DMS 273 (cell line): Measurements from ENCODE around the gene MKI67.

Source experiments
- DNase-seq: peaks from one replicate; lab custom pipeline; 2025; ENCODE audit not compliant: unreplicated experiment; lab: John Stamatoyannopoulos, UW

MKI67 gene

DNA sequence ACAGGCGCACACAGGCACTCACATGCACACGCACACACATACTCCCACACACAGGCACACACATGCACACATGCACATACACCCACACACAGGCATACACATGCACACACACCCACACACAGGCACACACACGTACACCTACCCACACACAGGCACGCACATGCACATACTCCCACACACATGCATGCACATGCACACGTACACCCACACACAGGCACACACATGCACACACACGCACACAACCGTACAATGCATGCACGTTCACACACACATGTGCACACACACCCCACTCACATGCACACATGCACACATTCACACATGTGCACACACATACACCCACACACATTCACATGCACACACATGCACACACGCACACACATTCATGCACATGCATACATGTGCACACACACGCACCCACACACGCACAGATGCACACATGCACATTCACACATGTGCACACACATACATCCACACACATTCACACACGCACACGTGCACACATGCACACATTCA, 59.3 kb downstream of the MKI67 start:
- no peak for DNase-seq

- DNase-seq = no peak
Observed at GRCh38 chr10:128065881-128066534, 60.2 kb downstream of the MKI67 start.

DNA sequence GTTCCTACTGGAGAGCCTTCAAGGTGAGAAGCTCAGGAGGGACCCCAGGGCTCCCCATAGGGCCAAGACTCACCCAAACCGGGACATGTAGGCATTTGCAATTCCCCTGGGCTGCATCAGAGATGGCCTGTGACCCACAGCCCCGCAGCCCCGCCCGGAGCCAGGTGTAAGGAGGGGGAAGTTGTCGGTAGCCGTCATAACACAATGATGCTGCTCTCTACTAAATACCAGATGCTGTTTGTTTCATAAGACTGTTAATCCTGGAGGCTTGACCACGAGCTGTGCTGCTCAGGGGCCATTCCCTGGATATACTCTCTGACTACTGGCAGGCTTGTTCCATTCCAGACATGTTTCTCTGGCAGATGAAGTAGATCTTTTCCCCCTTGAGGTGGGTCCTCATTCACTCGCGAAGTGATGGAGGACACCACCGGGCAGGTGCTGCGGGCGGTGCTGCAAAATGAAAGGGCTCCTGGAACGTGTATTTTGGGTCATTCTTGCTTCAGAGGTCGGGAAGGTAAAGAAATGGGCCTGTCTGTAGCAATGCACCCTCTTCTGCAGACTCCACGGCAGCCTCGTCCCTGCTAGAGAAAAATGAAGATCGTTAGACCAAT, 61.1 kb downstream of the MKI67 start:
- no peak for DNase-seq

DNA sequence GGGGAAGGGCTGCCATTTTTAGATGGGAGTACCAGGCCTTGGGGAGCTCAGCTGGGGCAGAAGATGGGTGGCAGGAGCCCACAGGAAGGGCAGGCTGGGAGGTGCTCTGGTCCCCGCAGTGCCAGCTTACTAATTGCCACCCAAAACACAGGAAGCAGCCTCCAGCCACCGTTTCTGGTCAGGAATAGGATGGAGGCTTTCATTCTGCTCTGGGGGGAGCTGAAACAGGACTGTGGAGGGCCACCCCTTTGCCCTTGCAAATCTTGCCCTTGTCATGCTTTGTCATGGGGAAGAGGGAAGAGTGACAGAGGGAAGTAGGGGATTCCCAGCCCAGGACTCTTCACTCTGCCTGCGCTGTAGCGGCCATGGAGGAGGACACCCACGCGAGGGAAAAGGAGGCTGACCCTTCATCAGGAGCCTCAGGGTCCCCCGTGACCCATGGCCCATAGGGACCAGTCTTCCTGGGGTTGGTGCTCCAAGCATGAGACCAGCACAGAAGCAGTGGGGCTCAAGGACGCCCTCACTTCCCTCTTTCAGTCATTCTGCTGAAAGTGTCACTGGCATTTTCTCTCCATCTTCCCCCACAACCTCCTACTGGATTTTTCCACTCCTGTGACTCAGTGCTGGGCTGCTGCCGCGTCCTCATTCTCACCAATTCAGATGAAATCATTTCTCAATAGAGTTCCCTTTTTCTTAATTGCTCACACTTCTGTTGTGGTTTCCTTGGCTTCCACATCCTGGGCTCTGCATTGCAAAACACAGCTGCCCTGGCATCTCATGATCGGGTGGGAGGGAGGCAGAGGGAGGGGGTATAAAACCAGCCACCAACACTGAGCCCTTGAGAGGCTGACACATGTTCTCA, 61.9 kb downstream of the MKI67 start:
- DNase-seq = no peak

DNA sequence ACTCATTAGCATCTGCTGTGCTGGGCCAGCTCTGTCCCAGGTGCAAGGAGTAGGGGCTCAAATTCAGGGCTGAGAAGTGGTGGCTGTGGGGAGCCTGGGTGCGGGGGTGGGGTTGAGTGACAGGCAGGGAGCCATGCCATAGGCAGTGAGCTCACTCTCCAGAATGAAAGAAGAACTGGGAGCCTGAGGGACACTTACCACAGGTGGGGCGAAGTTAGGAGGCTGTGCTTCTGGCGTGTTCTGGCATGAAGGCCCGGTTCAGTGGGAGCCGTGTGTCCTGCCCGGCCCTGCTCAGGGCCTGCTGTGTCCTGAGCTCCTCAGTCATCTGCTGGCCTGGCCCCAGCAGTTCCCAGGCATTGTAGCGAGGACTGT, 62.5 kb downstream of the MKI67 start:
- DNase-seq = no peak

GRCh38 chr10:128062881-128063563, 63.2 kb downstream of the MKI67 start:
- no peak for DNase-seq

GRCh38 chr10:128062331-128062880, 63.8 kb downstream of the MKI67 start:
- DNase-seq = no peak

DNA sequence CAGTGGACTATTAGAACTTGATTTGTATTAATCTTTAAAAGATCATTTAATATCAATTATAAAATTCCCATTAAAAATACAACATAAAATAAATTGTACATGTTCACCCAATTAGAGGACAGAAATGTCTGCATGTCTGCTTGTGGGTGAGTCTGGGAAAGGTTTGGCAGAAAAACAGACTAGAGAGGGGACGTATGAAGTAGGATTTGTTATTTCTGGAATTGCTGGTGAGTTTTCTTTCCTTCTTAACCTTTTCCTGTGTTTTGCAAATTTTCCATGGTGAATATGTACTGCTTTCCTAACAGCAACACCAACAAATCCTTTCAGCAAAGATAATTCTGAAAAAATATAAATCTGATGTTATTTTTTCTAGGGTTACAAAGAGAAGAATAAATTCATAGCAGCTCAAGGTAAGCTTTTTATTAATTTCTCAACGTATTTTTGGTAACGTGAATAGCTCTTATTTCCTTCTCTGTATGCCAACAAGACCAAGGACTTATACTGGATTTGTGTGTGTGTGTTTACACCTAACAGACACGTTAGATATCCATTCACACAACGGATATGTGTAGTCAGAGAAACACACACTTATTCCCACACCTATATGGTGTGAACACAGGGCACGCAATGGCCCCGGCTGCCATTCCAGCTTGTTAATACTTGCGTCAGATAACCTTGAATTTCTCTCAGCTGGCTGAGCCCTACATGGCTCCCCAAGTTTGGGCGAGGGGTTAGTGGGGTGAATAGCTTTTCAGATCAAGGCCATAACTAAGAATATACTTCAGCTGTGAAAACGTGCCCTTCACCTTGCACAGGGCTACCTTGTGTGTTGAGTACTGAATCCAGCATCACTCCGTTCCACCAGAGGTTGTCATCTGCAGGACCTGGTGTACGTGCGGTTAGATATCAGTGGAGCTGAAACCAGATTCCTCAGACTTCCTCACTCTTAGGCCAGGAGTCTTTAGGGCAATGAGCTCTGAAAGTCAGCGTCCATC, 64.6 kb downstream of the MKI67 start:
- DNase-seq = no peak

GRCh38 chr10:128060341-128061250, 65.6 kb downstream of the MKI67 start:
- no peak for DNase-seq

DNA sequence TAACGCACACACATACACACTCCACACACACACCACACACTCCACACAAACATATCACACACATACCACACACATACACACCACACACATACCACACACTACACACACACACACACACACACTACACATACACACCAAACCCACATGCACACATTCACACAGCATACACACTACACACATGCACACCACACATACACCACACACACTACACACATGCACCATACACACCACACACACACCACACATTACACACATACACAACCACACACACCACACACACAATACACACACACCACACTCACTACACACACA, 66.3 kb downstream of the MKI67 start:
- DNase-seq = no peak

DNA sequence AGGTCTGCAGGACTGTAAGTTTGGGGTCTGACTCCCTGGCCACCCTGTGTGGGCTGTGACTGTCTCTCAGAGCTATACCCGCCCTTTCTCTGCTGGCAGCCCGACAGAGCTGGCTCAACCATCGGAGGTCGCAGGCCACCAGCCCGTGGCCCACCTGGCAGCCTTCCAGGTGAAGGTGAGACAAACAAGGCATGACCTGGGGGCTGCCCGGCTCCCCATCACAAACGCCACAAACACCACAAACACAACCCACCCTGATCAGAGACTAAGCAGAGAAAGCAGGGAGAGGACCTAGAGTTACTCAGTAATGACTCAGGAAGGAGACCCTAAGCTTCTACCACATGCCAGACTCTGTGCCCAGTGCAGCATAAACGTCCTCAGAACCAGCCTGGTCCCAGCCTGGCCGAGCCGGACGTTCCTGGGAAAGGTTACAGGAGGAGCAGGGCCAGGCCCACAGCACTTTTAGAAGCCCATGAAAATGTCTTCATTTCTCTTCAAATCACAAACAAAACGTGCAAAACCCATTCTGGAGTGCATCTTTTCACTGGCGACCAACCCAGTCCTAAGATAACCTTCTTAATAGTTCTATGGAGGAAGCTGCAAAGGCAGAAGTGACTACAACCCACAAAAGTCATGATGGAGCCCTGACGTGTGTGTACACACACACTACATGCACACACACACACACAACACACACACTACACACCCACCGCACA, 66.8 kb downstream of the MKI67 start:
- no peak for DNase-seq

- DNase-seq = no peak
Observed at GRCh38 chr10:128058750-128059134, 67.5 kb downstream of the MKI67 start.

DNA sequence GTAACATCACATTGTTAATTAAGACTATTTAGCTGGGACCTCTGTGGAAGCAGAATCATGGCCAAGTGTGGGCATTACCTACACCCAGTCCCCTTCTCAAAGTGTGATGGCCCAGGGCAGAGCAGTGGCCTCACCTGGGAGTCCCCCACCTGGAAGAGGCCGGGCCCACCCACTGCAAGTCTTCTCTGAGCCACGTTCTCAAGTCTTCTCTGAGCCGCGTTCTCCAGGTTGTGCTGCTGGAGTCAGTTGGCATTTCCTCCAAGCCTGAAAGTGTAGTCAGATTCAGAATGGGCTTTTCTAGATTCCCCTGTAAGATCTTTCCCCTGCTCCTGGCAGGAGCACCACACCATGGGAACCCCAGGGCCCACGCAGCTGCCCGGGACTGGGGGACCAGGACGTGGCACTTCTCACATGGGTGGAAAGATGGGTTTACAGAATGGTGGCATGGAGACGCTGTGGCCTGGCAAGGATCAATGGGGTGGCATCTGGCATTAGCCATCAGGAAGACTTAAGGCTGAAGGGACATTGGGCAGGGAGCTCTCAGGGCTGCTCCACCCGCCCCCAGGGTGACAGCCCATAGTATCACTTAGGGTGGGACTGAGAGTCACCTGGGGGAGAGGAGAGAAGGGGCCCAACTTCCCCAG, 68.0 kb downstream of the MKI67 start:
- DNase-seq = no peak

DNA sequence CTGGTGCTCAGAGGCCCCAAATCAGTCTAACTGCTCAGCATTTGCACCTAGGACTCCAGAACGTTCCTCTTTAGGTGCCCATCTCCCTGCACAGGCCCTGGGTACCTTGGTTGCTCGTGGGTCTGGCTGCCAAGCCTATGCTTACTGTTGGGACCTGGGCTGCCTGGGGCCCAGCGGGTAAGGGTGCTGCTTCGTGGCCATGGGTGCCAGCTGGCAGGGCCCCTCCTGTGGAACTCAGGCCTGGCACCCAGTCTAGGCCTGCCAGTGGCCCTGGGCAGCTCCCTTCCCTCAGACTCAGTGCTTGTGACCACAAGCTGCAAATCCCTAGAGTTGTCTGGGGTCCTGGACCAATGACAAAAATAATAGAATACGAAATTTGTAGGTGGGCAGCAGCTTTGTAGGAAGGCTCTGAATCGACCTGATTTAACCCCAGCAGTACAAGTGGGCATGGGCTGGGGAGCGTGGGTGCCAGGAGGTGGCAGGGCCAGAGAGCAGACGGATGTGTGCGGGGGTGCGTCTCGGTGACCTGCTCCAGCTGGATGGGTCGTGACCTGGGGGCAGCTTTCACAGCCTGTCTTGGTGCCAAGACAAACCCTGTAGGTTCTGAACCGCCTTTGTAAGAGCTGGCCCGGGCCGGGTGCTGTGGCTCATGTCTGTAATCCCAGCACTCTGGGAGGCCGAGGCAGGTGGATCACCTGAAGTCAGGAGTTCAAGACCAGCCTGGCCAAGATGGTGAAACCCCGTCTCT, 69.7 kb downstream of the MKI67 start:
- DNase-seq = no peak

- no peak for DNase-seq
Observed at GRCh38 chr10:128055061-128055868, 71.0 kb downstream of the MKI67 start.

- no peak for DNase-seq
Observed at GRCh38 chr10:128054163-128054970, 71.9 kb downstream of the MKI67 start.
